Spinal cord (tissue), 10 donors: ENCODE results near the gene CFAP141. TPM values are rescaled to one million over a fixed set of nuclear protein-coding genes. Genes with fewer than 3 reads are reported as not detected.
"Not testable (repeated sequence)": the region's sequence is repeated elsewhere in the genome, so short reads cannot be mapped to it uniquely, and the experiment has no call there.

Experiments
- DNase-seq, 6 donors: peaks; one replicate each; pipeline versions ENCODE4 v3.0.0 to v3.0.0-alpha.2; 2013 to 2015; ENCODE audit warnings: low spot score in 6 of 6, low read depth in 4 of 6
- H3K27ac ChIP-seq: one replicate; pipeline ENCODE4 v1.5.1; 2013; ENCODE audit warnings: low read depth, low read length, control low read depth
- H3K27me3 ChIP-seq: one replicate; pipeline ENCODE4 v1.6.1; 2013; ENCODE audit warnings: low read length; ENCODE audit not compliant: control insufficient read depth, insufficient read depth
- H3K36me3 ChIP-seq: one replicate; pipeline ENCODE4 v1.6.1; 2013; ENCODE audit warnings: low read length; ENCODE audit not compliant: control insufficient read depth, insufficient read depth
- H3K4me1 ChIP-seq: one replicate; pipeline ENCODE4 v1.6.1; 2013; ENCODE audit warnings: low read length; ENCODE audit not compliant: control insufficient read depth, insufficient read depth
- H3K4me3 ChIP-seq: one replicate; pipeline ENCODE4 v1.5.1; 2013; ENCODE audit warnings: low read depth, low read length, control low read depth
- H3K9me3 ChIP-seq: one replicate; pipeline ENCODE4 v1.6.1; 2013; ENCODE audit warnings: low read length; ENCODE audit not compliant: control insufficient read depth, insufficient read depth
- WGBS: methylation state at CpG from one replicate; pipeline ENCODE4 v1.1.5; 2013; ENCODE audit warnings: missing lambda C conversion rate; ENCODE audit not compliant: insufficient coverage; 5-methylcytosine and 5-hydroxymethylcytosine counted together
- polyA plus RNA-seq, 2 donors: library from polyadenylated mRNA; unstranded; fragments of 120-200 nt; gene quantifications; one replicate each; pipeline ENCODE4 v1.2.1, GENCODE V29; 2013; ENCODE audit not compliant: insufficient read length in 2 of 2
- total RNA-seq, 2 donors: library from RNA; depleted of rRNA in 1 of 2; stranded (reverse); fragments of 120-200 nt in 1 of 2; fragments of >200 nt in 1 of 2; gene quantifications; one replicate each; pipeline versions ENCODE4 v1.2.3 to v1.2.4, GENCODE V29; 2013 to 2014
- donor health status: healthy.

Gene CFAP141
- total and polyA plus RNA-seq, 4 donors, result 0.66 to 5.6 (median 1.6) TPM

- Histone ChIP-seq H3K36me3 (peaks cover 26% of the 10 kb centered on the region), H3K4me3 (no peak overlapping the region), H3K27me3 (no peaks in the 10 kb centered on the region), H3K4me1 (peaks cover 3% of the 10 kb centered on the region), H3K27ac (no peak overlapping the region), H3K9me3 (no peaks in the 10 kb centered on the region)
- DNase-seq, result no peak
- WGBS, result 92% methylated on average over 2 of the region's 3 CpGs
Observed at GRCh38 chr1:154218545-154218944, 12.4 kb upstream of the CFAP141 start.

- Histone ChIP-seq H3K27me3 (no peaks in the 10 kb centered on the region), H3K4me1 (no peaks in the 10 kb centered on the region), H3K27ac (no peak overlapping the region), H3K9me3 (no peaks in the 10 kb centered on the region), H3K4me3 (no peak overlapping the region), H3K36me3 (peaks cover 72% of the 10 kb centered on the region)
- WGBS, result 100% methylated on average over 1 of the region's 1 CpG
- no peak for DNase-seq
Observed at GRCh38 chr1:154213274-154213673, 7.1 kb upstream of the CFAP141 start.

- H3K27ac ChIP-seq, result no peak overlapping the region
- H3K36me3 ChIP-seq, result peaks cover 79% of the 10 kb centered on the region
- H3K4me3 ChIP-seq, result no peak overlapping the region
- DNase-seq, result no peak
- H3K4me1 ChIP-seq, result no peaks in the 10 kb centered on the region
- WGBS, result 100% methylated on average over 2 of the region's 10 CpGs
- H3K27me3 ChIP-seq, result no peaks in the 10 kb centered on the region
- H3K9me3 ChIP-seq, result no peaks in the 10 kb centered on the region
Observed at GRCh38 chr1:154212083-154212482, 6.0 kb upstream of the CFAP141 start.

GRCh38 chr1:154208677-154209388 lies 2.7 kb upstream of the CFAP141 start:
- no peak overlapping the region for H3K27ac ChIP-seq
- H3K4me1 ChIP-seq, result no peaks in the 10 kb centered on the region
- no CpG with 5 or more reads among the region's 5 CpGs for WGBS
- H3K36me3 ChIP-seq, result peaks cover 71% of the 10 kb centered on the region
- no peaks in the 10 kb centered on the region for H3K9me3 ChIP-seq
- no peak overlapping the region for H3K4me3 ChIP-seq
- H3K27me3 ChIP-seq, result no peaks in the 10 kb centered on the region
- no peak for DNase-seq

- WGBS, result 93% methylated on average over 7 of the region's 9 CpGs
- Histone ChIP-seq H3K9me3 (no peaks in the 10 kb centered on the region), H3K36me3 (peaks cover 58% of the 10 kb centered on the region), H3K27ac (no peak overlapping the region), H3K27me3 (no peaks in the 10 kb centered on the region), H3K4me1 (no peaks in the 10 kb centered on the region), H3K4me3 (no peak overlapping the region)
- DNase-seq, result no peak
Observed at GRCh38 chr1:154207262-154207661, 1.1 kb upstream of the CFAP141 start.

- H3K36me3 ChIP-seq, result peaks cover 44% of the 10 kb centered on the region
- H3K27ac ChIP-seq, H3K27me3 ChIP-seq, H3K4me1 ChIP-seq, H3K9me3 ChIP-seq, H3K4me3 ChIP-seq, DNase-seq: not testable (repeated sequence)
- WGBS, result no CpG with 5 or more reads among the region's 11 CpGs
Observed at GRCh38 chr1:154205778-154206177, 355 bp downstream of the CFAP141 start.

GRCh38 chr1:154199563-154199879 lies 6.6 kb downstream of the CFAP141 start:
- H3K9me3 ChIP-seq, result no peaks in the 10 kb centered on the region
- H3K4me1 ChIP-seq, result no peaks in the 10 kb centered on the region
- no peak overlapping the region for H3K27ac ChIP-seq
- H3K36me3 ChIP-seq, result peaks cover 1% of the 10 kb centered on the region
- H3K4me3 ChIP-seq, result no peak overlapping the region
- 87% methylated on average over 3 of the region's 3 CpGs for WGBS
- no peak for DNase-seq
- no peaks in the 10 kb centered on the region for H3K27me3 ChIP-seq

- peaks cover 4% of the 10 kb centered on the region for H3K27me3 ChIP-seq
- no peak overlapping the region for H3K4me3 ChIP-seq
- no peaks in the 10 kb centered on the region for H3K4me1 ChIP-seq
- 17% methylated on average over 1 of the region's 5 CpGs for WGBS
- no peak overlapping the region for H3K27ac ChIP-seq
- H3K9me3 ChIP-seq, result no peaks in the 10 kb centered on the region
- DNase-seq, result peak in 3 of 6 donors; percentile 53 to 84 (median 79)
- H3K36me3 ChIP-seq, result no peaks in the 10 kb centered on the region
Observed at GRCh38 chr1:154198756-154199562, 7.2 kb downstream of the CFAP141 start.

- DNase-seq, result no peak
- no peak overlapping the region for H3K27ac ChIP-seq
- no peaks in the 10 kb centered on the region for H3K9me3 ChIP-seq
- H3K4me3 ChIP-seq, result no peak overlapping the region
- no peaks in the 10 kb centered on the region for H3K4me1 ChIP-seq
- peaks cover 8% of the 10 kb centered on the region for H3K27me3 ChIP-seq
- no peaks in the 10 kb centered on the region for H3K36me3 ChIP-seq
- whole genome bisulfite sequencing, result 85% methylated on average over 8 of the region's 8 CpGs
Observed at GRCh38 chr1:154193821-154194220, 12.3 kb downstream of the CFAP141 start.

- no peak for DNase-seq
- 40% methylated on average over 1 of the region's 3 CpGs for WGBS
- Histone ChIP-seq H3K4me3 (no peak overlapping the region), H3K36me3 (no peaks in the 10 kb centered on the region), H3K9me3 (no peaks in the 10 kb centered on the region), H3K4me1 (no peaks in the 10 kb centered on the region), H3K27me3 (peaks cover 8% of the 10 kb centered on the region), H3K27ac (no peak overlapping the region)
Observed at GRCh38 chr1:154192476-154192875, 13.7 kb downstream of the CFAP141 start.
